Ishikawa (cell line): Measurements from ENCODE around the gene FAP.

ENCODE experiments used
- CEBPB ChIP-seq: IDR thresholded peaks from 2 replicates; pipeline ENCODE4 v1.6.1; 2012
- CREB1 ChIP-seq: IDR thresholded peaks from 2 replicates; pipeline ENCODE4 v1.6.1; 2012; ENCODE audit warnings: low read depth
- EGR1 ChIP-seq: IDR thresholded peaks from 2 replicates; pipeline ENCODE4 v1.6.1; 2012
- EP300 ChIP-seq: IDR thresholded peaks from 2 replicates; pipeline ENCODE4 v1.6.1; 2012; ENCODE audit warnings: borderline replicate concordance
- FOXM1 ChIP-seq: IDR thresholded peaks from 2 replicates; pipeline ENCODE4 v1.6.1; 2012; ENCODE audit warnings: low read depth, borderline replicate concordance
- NFIC ChIP-seq: IDR thresholded peaks from 2 replicates; pipeline ENCODE4 v1.6.1; 2012
- RAD21 ChIP-seq: IDR thresholded peaks from 2 replicates; pipeline ENCODE4 v1.6.1; 2012; ENCODE audit warnings: low read depth
- TAF1 ChIP-seq: IDR thresholded peaks from 2 replicates; pipeline ENCODE4 v1.6.1; 2012; ENCODE audit warnings: low read depth, mild to moderate bottlenecking
- TCF12 ChIP-seq: IDR thresholded peaks from 2 replicates; pipeline ENCODE4 v1.6.1; 2012; ENCODE audit warnings: low read depth
- TEAD4 ChIP-seq: IDR thresholded peaks from 2 replicates; pipeline ENCODE4 v1.6.1; 2012
- YY1 ChIP-seq: IDR thresholded peaks from 2 replicates; pipeline ENCODE4 v1.6.1; 2012; ENCODE audit warnings: low read depth
- ZBTB7A ChIP-seq: IDR thresholded peaks from 2 replicates; pipeline ENCODE4 v1.6.1; 2012; ENCODE audit warnings: low read depth
- TF ChIP-seq, protein P1 (sequence below): IDR thresholded peaks from 2 replicates; pipeline ENCODE4 v1.6.1; 2012; ENCODE audit warnings: low read depth, mild to moderate bottlenecking
- TF ChIP-seq, protein P2 (sequence below): IDR thresholded peaks from 2 replicates; pipeline ENCODE4 v1.6.1; 2012
- TF ChIP-seq, protein P3 (sequence below): IDR thresholded peaks from 2 replicates; pipeline ENCODE4 v1.6.1; 2012

FAP gene

DNA sequence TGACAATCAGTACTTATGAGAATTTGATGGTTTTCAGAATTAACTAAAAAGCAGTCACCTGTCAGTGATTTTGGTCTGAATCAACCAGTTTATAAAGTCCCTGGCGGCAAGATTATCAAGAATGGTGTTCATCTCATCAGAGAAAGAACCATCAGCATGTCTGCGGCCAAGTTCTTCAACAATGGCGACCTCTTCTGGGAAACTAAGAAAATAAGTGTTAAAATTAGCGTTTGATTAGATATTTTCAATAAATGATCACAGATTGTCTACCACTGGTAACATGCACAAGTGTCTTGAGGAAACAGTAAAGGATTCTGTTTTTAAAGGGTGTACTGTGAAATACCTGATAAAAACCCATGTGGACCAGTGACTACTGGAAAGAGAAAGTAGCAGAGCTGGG is 99.3 kb downstream of the FAP start:
- TF ChIP-seq EP300 (no peak), RAD21 (no peak), FOXM1 (no peak), ZBTB7A (no peak), CEBPB (no peak), TAF1 (no peak), YY1 (no peak), CREB1 (no peak), EGR1 (no peak), TCF12 (no peak)
- TF ChIP-seq, protein P1, sequence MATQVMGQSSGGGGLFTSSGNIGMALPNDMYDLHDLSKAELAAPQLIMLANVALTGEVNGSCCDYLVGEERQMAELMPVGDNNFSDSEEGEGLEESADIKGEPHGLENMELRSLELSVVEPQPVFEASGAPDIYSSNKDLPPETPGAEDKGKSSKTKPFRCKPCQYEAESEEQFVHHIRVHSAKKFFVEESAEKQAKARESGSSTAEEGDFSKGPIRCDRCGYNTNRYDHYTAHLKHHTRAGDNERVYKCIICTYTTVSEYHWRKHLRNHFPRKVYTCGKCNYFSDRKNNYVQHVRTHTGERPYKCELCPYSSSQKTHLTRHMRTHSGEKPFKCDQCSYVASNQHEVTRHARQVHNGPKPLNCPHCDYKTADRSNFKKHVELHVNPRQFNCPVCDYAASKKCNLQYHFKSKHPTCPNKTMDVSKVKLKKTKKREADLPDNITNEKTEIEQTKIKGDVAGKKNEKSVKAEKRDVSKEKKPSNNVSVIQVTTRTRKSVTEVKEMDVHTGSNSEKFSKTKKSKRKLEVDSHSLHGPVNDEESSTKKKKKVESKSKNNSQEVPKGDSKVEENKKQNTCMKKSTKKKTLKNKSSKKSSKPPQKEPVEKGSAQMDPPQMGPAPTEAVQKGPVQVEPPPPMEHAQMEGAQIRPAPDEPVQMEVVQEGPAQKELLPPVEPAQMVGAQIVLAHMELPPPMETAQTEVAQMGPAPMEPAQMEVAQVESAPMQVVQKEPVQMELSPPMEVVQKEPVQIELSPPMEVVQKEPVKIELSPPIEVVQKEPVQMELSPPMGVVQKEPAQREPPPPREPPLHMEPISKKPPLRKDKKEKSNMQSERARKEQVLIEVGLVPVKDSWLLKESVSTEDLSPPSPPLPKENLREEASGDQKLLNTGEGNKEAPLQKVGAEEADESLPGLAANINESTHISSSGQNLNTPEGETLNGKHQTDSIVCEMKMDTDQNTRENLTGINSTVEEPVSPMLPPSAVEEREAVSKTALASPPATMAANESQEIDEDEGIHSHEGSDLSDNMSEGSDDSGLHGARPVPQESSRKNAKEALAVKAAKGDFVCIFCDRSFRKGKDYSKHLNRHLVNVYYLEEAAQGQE = no peak
- TF ChIP-seq, protein P2, sequence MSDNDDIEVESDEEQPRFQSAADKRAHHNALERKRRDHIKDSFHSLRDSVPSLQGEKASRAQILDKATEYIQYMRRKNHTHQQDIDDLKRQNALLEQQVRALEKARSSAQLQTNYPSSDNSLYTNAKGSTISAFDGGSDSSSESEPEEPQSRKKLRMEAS = no peak
- TF ChIP-seq, protein P3, sequence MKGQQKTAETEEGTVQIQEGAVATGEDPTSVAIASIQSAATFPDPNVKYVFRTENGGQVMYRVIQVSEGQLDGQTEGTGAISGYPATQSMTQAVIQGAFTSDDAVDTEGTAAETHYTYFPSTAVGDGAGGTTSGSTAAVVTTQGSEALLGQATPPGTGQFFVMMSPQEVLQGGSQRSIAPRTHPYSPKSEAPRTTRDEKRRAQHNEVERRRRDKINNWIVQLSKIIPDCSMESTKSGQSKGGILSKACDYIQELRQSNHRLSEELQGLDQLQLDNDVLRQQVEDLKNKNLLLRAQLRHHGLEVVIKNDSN = no peak

DNA sequence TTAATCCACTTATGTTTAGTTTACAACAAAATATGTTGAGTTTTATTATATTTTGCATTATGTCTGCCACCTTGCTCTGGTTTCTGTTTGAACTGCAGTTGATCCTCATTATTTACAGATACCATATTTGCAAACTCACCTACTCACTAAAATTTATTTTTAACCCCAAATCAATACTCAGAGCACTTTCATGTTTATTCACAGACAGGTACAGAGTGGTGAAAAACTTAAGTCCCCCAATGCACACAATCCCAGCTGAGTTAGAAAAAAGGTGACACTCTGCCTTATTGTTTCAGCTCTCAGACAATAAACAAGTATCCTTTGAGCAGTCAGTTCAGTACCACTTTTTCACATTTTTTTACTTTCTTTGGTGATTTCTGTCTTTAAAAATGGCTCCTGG is 104.9 kb downstream of the FAP start:
- TF ChIP-seq TEAD4 = no peak
- TF ChIP-seq, protein P3 = no peak
- TF ChIP-seq, protein P1 = no peak
- no peak for TF ChIP-seq EP300
- TF ChIP-seq YY1 = no peak
- TF ChIP-seq, protein P2 = no peak
- TF ChIP-seq CREB1 = no peak
- TF ChIP-seq EGR1 = no peak
- TF ChIP-seq CEBPB = no peak
- no peak for TF ChIP-seq TCF12
- no peak for TF ChIP-seq NFIC
- TF ChIP-seq FOXM1 = no peak
- TF ChIP-seq RAD21 = no peak
- no peak for TF ChIP-seq ZBTB7A
- TF ChIP-seq TAF1 = no peak

DNA sequence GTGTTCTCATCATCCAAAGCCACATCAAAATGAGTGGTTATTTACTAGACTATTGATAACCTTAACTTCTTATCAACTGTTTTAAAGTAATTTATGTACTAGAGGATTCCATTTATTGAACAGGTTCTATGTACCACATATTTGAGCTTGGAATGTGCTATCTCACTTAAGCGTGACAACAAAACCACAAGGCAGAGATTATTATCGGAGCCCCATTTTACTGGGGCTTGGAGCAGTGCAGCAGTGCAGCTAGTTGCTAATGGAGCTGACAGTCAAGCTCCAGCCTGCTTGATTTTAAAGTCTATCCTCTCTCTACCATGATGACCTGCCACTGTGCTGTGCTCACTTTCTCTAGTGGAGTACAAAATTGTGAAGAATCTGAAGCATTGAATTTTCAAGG is 115.8 kb downstream of the FAP start:
- TF ChIP-seq YY1 = no peak
- TF ChIP-seq, protein P1 = no peak

DNA sequence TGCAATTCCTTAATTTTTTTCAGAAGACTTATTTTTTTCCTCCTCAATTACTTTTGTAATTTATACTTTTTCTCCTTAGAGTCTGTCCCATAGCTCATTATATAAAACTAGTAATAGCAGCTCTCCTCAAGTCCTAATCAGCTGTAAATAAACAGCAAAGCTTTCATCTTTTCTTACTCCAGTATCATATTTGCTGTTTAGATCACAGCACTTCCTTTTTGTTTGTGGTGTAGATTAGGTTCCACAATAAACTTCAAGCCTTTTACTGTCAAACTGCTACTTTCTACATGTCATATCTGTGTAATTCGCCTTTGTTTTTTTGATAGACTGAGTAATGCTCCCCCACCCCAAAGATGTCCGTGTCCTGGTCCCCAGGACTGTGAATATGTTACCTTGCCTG is 116.7 kb downstream of the FAP start:
- TF ChIP-seq TEAD4 (no peak), TAF1 (no peak), CEBPB (no peak), NFIC (no peak), TCF12 (no peak), YY1 (no peak), FOXM1 (no peak), EP300 (no peak), CREB1 (no peak), RAD21 (no peak), ZBTB7A (no peak)
- TF ChIP-seq, protein P3 = no peak
- TF ChIP-seq, protein P2 = no peak
